ENCODE data around the gene CSH1. TPM values are rescaled to one million over a fixed set of nuclear protein-coding genes. Genes with fewer than 3 reads are reported as not detected.
A peak's percentile ranks its signal among the peaks of the same experiment; 100 is the strongest.
"Not testable (repeated sequence)": the region's sequence is repeated elsewhere in the genome, so short reads cannot be mapped to it uniquely, and the experiment has no call there.

Gene CSH1
- total RNA-seq, 2 experiments from 2014 or later, result not detected

DNA sequence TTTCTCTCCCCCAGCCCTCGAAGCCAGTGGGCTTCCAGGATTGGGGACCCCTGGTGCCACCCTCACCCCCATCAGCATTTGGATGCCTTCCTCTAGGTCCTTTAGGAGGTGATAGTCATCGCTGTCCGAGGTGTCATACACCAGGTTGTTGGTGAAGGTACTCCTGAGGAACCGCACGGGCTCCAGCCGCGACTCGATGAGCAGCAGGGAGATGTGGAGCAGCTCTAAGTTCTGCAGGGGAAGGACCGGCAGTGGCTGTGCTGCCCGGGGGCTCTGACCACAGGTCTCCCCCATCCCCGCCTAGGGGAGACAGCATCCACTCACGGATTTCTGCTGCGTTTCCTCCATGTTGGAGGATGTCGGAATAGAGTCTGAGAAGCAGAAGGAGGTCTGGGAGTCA lies 13.7 kb upstream of the CSH1 start:
- H3K27ac Mint-ChIP-seq, result no peak overlapping the region
- no peaks in the 10 kb centered on the region for H3K36me3 Mint-ChIP-seq
- no peaks in the 10 kb centered on the region for H3K9me3 Mint-ChIP-seq (ENCODE audit: low read depth)
- CTCF ChIA-PET, result interaction anchor here (0.6 to 7.8 kb wide), 10 partner anchors 10 to 222 kb away, joined by 3 to 68 read pairs (median 12); partner anchors contain the start of gene ERN1
- H3K4me1 Mint-ChIP-seq, result no peaks in the 10 kb centered on the region
- ATAC-seq (no peak), DNase-seq (no peak)
- peaks cover 36% of the 10 kb centered on the region for H3K27me3 Mint-ChIP-seq
- H3K4me3 Mint-ChIP-seq, result no peak overlapping the region

DNA sequence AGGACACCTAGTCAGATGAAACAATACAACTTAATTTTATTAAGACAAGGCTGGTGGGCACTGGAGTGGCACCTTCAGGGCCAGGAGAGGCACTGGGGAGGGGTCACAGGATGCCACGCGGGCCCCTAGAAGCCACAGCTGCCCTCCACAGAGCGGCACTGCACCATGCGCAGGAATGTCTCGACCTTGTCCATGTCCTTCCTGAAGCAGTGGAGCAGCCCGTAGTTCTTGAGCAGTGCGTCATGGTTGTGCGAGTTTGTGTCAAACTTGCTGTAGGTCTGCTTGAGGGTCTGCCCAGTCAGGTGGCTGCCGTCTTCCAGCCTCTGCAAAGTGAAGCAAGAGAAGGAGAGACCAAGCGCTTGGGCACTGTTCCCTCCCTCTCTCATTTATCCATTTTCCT lies 13.2 kb upstream of the CSH1 start:
- H3K9me3 Mint-ChIP-seq (ENCODE audit: low read depth); DNase-seq; H3K27ac Mint-ChIP-seq; H3K36me3 Mint-ChIP-seq; H3K4me3 Mint-ChIP-seq; ATAC-seq; H3K4me1 Mint-ChIP-seq: not testable (repeated sequence)
- CTCF ChIA-PET, result interaction anchor here (7.8 kb wide), 1 partner anchor 117 kb away, joined by 68 read pairs; no protein-coding TSS in a partner anchor
- H3K27me3 Mint-ChIP-seq, result peaks cover 37% of the 10 kb centered on the region

DNA sequence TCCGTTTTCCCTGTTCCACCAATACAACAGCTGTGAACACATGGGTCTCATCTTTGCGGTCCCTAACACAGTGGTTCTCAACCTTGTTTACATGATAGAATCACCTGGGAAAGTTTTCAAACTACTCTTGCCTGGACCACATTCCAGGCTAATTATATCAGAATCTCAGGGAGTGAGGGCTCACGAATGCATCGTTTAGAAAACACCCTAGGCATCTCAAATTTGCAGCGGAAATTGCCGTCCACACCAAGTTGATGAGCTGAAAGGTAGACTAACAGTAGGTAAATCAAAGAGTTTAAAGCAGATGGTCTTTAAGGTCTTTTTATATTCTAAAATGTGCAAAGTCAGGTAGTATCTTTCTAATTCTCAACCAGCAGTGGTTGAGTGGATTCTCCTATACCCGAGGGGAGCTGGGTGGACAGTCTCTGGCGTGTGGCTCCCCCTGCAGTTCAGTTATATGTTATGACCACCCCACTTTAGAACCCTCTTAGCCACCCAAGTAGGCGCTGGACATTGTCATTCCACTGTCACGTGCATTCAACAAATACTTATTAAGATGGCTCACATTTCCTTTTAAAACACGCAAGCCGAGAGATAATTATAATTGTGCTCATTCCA lies 10.9 kb upstream of the CSH1 start:
- DNase-seq; H3K27ac Mint-ChIP-seq; H3K9me3 Mint-ChIP-seq (ENCODE audit: low read depth); H3K4me1 Mint-ChIP-seq; H3K4me3 Mint-ChIP-seq; H3K36me3 Mint-ChIP-seq; ATAC-seq: not testable (repeated sequence)
- CTCF ChIA-PET, result interaction anchor here (0.5 to 2.0 kb wide), 11 partner anchors 9 to 119 kb away, joined by 3 to 7 read pairs (median 5); partner anchors contain the start of genes GH1 and ICAM2
- H3K27me3 Mint-ChIP-seq, result peaks cover 48% of the 10 kb centered on the region

DNA sequence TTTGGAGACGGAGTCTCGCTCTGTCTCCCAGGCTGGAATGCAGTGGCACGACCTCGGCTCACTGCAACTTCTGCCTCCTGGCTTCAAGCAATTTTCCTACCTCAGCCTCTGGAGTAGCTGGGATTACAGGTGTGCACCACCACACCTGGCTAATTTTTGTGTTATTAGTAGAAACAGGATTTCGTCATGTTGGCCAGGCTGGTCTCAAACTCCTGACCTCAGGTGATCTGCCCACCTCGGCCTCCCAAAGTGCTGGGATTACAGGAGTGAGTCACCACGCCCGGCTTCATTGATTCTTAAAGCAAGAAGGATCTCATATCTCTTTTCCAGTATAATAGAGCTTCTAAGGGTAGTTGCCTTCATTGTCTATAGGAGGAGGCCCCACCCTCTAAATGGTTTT lies 8.4 kb upstream of the CSH1 start:
- not testable (repeated sequence) for H3K36me3 Mint-ChIP-seq; H3K4me1 Mint-ChIP-seq; ATAC-seq; H3K4me3 Mint-ChIP-seq; H3K9me3 Mint-ChIP-seq (ENCODE audit: low read depth); DNase-seq; H3K27ac Mint-ChIP-seq
- H3K27me3 Mint-ChIP-seq, result peaks cover 45% of the 10 kb centered on the region
- CTCF ChIA-PET, result interaction anchor here (0.7 to 5.5 kb wide), 14 partner anchors 8 to 387 kb away, joined by 3 to 28 read pairs (median 6); partner anchors contain the start of genes CD79B and GH1

DNA sequence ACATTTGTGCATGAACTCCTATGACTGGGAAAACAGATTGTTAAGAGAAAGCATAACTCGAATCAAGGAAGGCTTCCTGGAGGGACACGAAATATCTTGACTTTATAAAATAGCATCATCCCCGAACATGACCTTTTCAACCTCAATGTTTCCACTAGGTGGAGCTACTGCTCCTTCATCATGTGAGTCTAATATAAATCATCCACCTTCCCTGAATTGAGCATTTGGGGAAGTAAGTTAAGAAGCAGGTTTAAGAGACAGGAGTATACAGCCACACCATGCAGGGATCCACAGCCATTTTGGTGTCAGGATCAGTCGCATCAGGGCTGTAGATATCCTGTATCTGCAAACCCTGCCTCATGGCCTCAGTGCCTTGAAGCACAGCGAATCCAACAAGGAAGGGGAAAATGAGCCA lies 7.4 kb upstream of the CSH1 start:
- H3K4me3 Mint-ChIP-seq; H3K27ac Mint-ChIP-seq; H3K4me1 Mint-ChIP-seq; DNase-seq; H3K9me3 Mint-ChIP-seq (ENCODE audit: low read depth); H3K36me3 Mint-ChIP-seq: not testable (repeated sequence)
- CTCF ChIA-PET, result interaction anchor here (0.7 to 5.5 kb wide), 15 partner anchors 8 to 388 kb away, joined by 3 to 28 read pairs (median 6); partner anchors contain the start of genes CSHL1 and GH1
- H3K27me3 Mint-ChIP-seq, result peaks cover 38% of the 10 kb centered on the region
- peak; percentile 75 for ATAC-seq

DNA sequence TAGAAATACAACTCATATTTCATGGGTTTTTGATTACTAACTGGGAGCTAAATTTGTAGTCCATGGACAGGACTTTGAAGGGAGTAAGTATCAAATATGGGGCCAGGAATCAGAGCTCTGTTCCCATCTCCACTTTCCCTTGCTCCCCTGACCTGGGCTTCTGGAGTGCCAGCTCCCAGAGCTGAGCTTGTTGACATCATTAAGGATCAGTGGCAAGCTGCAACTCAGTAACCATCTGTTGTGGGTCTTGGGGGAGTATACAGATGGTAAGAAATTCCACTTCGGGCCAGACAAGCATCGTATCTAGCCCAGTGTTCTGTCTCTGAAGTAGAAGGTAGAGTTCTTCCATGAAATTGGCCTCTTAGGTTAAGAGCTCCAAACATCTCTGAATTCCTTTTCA lies 5.6 kb upstream of the CSH1 start:
- not testable (repeated sequence) for ATAC-seq; H3K36me3 Mint-ChIP-seq; H3K4me1 Mint-ChIP-seq; H3K27ac Mint-ChIP-seq; H3K4me3 Mint-ChIP-seq; DNase-seq; H3K9me3 Mint-ChIP-seq (ENCODE audit: low read depth)
- H3K27me3 Mint-ChIP-seq, result peaks cover 24% of the 10 kb centered on the region
- CTCF ChIA-PET, result interaction anchor here (0.8 to 5.5 kb wide), 12 partner anchors 10 to 231 kb away, joined by 3 to 28 read pairs (median 8); partner anchors contain the start of genes CSHL1 and GH1

DNA sequence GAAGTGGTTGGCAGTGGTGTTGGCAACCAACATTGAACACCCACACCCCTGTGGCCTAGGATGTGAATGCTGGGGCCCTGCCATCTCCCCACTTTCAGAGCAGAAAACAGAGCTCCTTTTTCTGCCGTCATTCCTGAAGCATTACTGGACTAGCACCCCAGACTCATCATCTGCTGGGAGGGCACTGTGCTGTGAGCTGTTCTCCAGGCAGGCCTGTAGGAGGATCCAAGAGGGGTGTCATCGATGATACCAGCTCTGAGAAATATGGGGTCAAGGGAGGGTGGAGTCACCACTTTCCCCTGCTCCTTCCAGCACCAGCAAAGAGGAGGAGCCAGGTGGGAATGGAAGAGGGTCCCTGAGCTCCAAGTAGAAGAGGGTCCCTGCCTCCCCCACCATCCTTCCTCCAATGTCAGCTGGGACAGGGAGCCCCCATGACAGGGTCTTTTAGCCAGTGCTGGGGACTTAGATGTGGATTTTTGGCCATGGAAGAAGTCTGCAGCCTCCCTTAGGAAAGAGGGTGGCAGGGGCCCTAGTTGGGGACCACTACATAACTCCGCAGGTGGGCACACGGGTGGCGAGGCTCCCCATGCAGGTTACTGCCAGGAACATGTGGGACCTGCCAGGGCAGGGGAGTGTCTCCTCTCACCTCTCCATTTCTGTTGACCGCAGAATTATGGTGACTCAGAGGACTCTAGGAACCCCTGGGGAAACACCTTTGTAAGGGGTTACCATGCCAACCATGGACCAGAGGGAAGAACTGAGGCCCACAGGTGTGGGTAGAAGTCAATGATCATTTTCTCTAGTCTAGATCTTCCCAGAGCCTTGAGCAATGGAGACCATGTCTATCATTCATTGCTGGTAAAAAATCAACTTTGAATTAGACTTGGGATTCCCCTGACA lies 2.8 kb upstream of the CSH1 start:
- peaks cover 15% of the 10 kb centered on the region for H3K27me3 Mint-ChIP-seq
- not testable (repeated sequence) for H3K4me3 Mint-ChIP-seq; H3K36me3 Mint-ChIP-seq; H3K4me1 Mint-ChIP-seq; H3K27ac Mint-ChIP-seq; H3K9me3 Mint-ChIP-seq (ENCODE audit: low read depth)
- ATAC-seq (peak; percentile 54), DNase-seq (peak; percentile 57)
- CTCF ChIA-PET, result interaction anchor here (1.3 to 2.0 kb wide), 4 partner anchors 8 to 20 kb away, joined by 3 to 6 read pairs (median 4); partner anchors contain the start of gene GH2

DNA sequence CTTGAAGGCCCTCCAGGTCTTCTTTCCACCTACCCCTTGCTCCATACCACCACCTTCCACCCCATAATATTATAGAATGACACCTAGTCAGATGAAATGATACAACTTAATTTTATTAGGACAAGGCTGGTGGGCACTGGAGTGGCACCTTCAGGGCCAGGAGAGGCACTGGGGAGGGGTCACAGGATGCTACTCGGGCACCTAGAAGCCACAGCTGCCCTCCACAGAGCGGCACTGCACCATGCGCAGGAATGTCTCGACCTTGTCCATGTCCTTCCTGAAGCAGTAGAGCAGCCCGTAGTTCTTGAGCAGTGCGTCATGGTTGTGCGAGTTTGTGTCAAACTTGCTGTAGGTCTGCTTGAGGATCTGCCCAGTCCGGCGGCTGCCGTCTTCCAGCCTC lies 1.6 kb downstream of the CSH1 start:
- H3K27me3 Mint-ChIP-seq, result peaks cover 22% of the 10 kb centered on the region
- CTCF ChIA-PET; DNase-seq; H3K27ac Mint-ChIP-seq; H3K36me3 Mint-ChIP-seq; H3K4me3 Mint-ChIP-seq; H3K4me1 Mint-ChIP-seq; H3K9me3 Mint-ChIP-seq (ENCODE audit: low read depth); ATAC-seq: not testable (repeated sequence)

DNA sequence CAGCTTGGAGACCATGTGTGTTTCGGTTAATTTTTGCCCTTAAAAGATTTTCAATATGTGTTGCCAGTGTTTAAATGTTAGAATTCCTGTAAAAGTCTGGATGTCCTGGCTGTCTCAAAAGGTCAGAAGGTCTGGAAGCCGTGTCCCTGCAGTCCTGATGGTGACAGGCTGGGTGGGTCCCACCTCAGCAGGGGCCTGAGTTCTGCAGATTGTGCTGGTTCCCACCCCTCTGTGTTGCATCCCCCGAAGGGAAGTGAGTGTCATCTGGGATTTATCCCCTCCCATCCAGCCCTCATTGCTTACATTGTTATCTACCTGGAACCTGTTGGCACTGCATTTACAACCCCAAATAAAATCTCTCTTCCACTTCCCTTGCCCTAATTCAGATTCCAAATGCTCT lies 2.4 kb downstream of the CSH1 start:
- H3K4me3 Mint-ChIP-seq; H3K36me3 Mint-ChIP-seq; H3K4me1 Mint-ChIP-seq; DNase-seq; ATAC-seq; H3K27ac Mint-ChIP-seq; H3K9me3 Mint-ChIP-seq (ENCODE audit: low read depth): not testable (repeated sequence)
- CTCF ChIA-PET, result interaction anchor here (1.2 kb wide), 1 partner anchor 97 kb away, joined by 3 read pairs; no protein-coding TSS in a partner anchor
- peaks cover 24% of the 10 kb centered on the region for H3K27me3 Mint-ChIP-seq

DNA sequence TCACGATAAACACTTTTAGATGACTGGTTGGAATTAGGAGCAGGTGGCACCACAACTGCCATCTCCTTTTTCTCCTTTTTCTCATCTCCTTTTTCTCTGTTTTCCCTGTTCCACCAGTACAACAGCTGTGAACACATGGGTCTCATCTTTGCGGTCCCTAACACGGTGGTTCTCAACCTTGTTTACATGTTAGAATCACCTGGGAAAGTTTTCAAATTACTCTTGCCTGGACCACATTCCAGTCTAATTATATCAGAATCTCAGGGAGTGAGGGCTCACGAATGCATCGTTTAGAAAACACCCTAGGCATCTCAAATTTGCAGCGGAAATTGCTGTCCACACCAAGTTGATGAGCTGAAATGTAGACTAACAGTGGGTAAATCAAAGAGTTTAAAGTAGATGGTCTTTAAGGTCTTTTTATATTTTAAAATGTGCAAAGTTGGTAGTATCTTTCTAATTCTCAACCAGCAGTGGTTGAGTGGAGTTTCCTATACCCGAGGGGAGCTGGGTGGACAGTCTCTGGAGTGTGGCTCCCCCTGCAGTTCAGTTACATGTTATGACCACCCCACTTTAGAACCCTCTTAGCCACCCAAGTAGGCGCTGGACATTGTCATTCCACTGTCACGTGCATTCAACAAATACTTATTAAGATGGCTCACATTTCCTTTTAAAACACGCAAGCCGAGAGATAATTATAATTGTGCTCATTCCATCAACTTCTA lies 3.9 kb downstream of the CSH1 start:
- not testable (repeated sequence) for H3K36me3 Mint-ChIP-seq; H3K9me3 Mint-ChIP-seq (ENCODE audit: low read depth); H3K4me1 Mint-ChIP-seq; H3K27ac Mint-ChIP-seq; ATAC-seq; H3K4me3 Mint-ChIP-seq; DNase-seq
- H3K27me3 Mint-ChIP-seq, result peaks cover 26% of the 10 kb centered on the region
- CTCF ChIA-PET, result interaction anchor here (0.8 to 1.6 kb wide), 3 partner anchors 15 to 241 kb away, joined by 3 to 4 read pairs (median 3); no protein-coding TSS in a partner anchor

DNA sequence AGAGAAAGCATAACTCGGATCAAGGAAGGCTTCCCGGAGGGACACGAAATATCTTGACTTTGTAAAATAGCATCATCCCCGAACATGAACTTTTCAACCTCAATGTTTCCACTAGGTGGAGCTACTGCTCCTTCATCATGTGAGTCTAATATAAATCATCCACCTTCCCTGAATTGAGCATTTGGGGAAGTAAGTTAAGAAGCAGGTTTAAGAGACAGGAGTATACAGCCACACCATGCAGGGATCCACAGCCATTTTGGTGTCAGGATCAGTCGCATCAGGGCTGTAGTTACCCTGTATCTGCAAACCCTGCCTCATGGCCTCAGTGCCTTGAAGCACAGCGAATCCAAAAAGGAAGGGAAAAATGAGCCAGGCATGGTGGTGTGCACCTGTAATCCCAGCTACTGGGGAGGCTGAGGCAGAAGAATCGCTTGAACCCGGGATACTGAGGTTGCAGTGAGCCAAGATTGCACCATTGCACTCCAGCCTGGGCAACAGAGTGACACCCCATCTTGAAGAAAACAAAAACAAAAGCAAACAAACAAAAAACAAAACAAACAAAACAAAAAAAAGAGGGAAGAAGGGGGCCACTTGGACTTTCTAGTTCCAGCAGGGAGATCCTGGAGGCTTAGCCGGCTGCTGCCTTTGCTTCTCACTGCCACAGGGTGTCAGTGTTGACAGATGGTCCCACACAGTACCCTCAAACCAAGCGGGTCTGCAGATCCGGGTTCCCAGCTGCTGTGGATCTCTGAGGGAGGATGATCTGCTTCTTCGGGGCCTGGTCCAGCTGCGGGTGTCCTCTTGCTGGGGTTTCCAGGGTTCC lies 7.1 kb downstream of the CSH1 start:
- peak overlapping the region; percentile 20 for H3K4me3 Mint-ChIP-seq

DNA sequence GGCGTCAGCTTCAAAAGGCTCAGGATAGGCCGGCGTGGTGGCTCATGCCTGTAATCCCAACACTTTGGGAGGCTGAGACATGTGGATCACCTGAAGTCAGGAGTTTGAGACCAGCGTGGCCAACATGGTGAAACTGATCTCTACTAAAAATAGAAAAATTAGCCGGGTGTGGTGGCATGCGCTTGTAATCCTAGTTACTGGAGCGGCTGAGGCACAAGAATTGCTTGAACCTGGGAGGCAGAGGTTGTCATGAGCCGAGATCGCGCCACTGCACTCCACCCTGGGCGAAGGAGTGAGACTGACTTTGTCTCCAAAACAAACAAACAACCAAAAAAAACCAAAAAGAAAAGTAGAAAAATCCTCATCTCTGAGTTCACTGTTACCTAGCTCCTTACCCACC lies 11.3 kb downstream of the CSH1 start:
- not testable (repeated sequence) for H3K27ac Mint-ChIP-seq; H3K9me3 Mint-ChIP-seq (ENCODE audit: low read depth); H3K36me3 Mint-ChIP-seq; DNase-seq; H3K4me3 Mint-ChIP-seq; ATAC-seq
- CTCF ChIA-PET, result interaction anchor here (1.0 kb wide), 1 partner anchor 35 kb away, joined by 4 read pairs; no protein-coding TSS in a partner anchor
- H3K27me3 Mint-ChIP-seq, result peaks cover 15% of the 10 kb centered on the region
- H3K4me1 Mint-ChIP-seq, result peaks cover 16% of the 10 kb centered on the region

More for the DNA sequence above, 7.1 kb downstream of the CSH1 start:
- DNase-seq; H3K9me3 Mint-ChIP-seq (ENCODE audit: low read depth); H3K27ac Mint-ChIP-seq; H3K36me3 Mint-ChIP-seq; H3K4me1 Mint-ChIP-seq: not testable (repeated sequence)
- H3K27me3 Mint-ChIP-seq, result peaks cover 31% of the 10 kb centered on the region
- ATAC-seq, result peak; percentile 79
- CTCF ChIA-PET, result interaction anchor here (0.8 to 2.6 kb wide), 20 partner anchors 9 to 402 kb away, joined by 3 to 16 read pairs (median 4); partner anchors contain the start of genes CSHL1 and ICAM2

Measured in activated CD8-positive, alpha-beta memory T cell treated with anti-CD3 and anti-CD28 coated beads, Interleukin-2, amount 10 ng/mL, durations not matched to agents 7 days and 5 days (primary cell).